Skeletal muscle tissue (tissue), 4 donors: ENCODE data around the gene LMO1. TPM values are rescaled to one million over a fixed set of nuclear protein-coding genes. Genes with fewer than 3 reads are reported as not detected.

Source experiments
- H3K27ac ChIP-seq: one replicate; pipeline ENCODE4 v1.7.0; 2013; ENCODE audit warnings: mild to moderate bottlenecking, low read depth, low read length, inconsistent platforms
- H3K27me3 ChIP-seq, 3 donors: one replicate each; pipeline ENCODE4 v1.7.0; 2013; ENCODE audit warnings: low read length in 3 of 3; ENCODE audit not compliant: control insufficient read depth in 3 of 3, insufficient read depth in 3 of 3
- H3K36me3 ChIP-seq, 3 donors: one replicate each; pipeline ENCODE4 v1.7.0; 2013; ENCODE audit warnings: low read length in 3 of 3; ENCODE audit not compliant: control insufficient read depth in 3 of 3, insufficient read depth in 3 of 3
- H3K4me1 ChIP-seq, 3 donors: one replicate each; pipeline ENCODE4 v1.7.0; 2013; ENCODE audit warnings: low read length in 3 of 3, mild to moderate bottlenecking in 3 of 3; ENCODE audit not compliant: control insufficient read depth in 3 of 3, insufficient read depth in 3 of 3
- H3K4me3 ChIP-seq, 3 donors: one replicate each; pipeline ENCODE4 v1.7.0; 2013; ENCODE audit warnings: low read length in 3 of 3
- H3K9ac ChIP-seq, 3 donors: one replicate each; pipeline ENCODE4 v1.7.0; 2013; ENCODE audit warnings: low read length in 3 of 3, mild to moderate bottlenecking in 3 of 3, moderate library complexity in 2 of 3, low read depth in 1 of 3
- H3K9me3 ChIP-seq, 3 donors: one replicate each; pipeline ENCODE4 v1.7.0; 2013; ENCODE audit warnings: low read length in 3 of 3; ENCODE audit not compliant: control insufficient read depth in 3 of 3
- total RNA-seq: library from RNA; depleted of rRNA; stranded (reverse); fragments of >200 nt; gene quantifications from one replicate; pipeline ENCODE4 v1.2.3, GENCODE V29; 2014
- donor health status: Osteomylitis.

LMO1 gene
- total RNA-seq, 1 donor from 2014 or later = not detected

DNA sequence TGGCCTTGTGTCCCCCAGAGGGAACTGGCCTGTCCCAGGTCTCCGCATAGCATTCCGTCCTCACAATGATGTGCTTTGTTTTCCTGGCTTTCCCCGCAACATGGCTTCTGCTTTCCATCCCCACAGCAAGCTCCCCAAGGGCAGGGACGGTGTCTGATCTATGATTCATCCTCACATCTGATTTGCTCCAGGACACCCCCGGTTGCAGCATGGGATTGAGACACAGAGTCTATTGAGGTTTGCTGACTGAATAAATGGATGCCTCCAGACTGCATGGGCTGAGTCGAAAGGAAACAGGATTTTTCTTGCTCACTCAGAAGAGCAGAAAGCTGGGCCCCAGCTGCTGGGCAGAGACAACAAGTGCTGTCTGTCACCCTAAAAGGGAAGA is 40.2 kb downstream of the LMO1 start:
- peaks cover 0 to under 1% (median 0%) of the 10 kb centered on the region in 3 donors for H3K27me3 ChIP-seq
- H3K4me1 ChIP-seq = peaks cover 3 to 6% (median 3%) of the 10 kb centered on the region in 3 donors
- peaks cover 0 to 2% (median 0%) of the 10 kb centered on the region in 3 donors for H3K36me3 ChIP-seq
- no peak overlapping the region for H3K27ac ChIP-seq
- H3K9ac ChIP-seq = no peak overlapping the region
- no peaks in the 10 kb centered on the region for H3K9me3 ChIP-seq
- H3K4me3 ChIP-seq = no peak overlapping the region

DNA sequence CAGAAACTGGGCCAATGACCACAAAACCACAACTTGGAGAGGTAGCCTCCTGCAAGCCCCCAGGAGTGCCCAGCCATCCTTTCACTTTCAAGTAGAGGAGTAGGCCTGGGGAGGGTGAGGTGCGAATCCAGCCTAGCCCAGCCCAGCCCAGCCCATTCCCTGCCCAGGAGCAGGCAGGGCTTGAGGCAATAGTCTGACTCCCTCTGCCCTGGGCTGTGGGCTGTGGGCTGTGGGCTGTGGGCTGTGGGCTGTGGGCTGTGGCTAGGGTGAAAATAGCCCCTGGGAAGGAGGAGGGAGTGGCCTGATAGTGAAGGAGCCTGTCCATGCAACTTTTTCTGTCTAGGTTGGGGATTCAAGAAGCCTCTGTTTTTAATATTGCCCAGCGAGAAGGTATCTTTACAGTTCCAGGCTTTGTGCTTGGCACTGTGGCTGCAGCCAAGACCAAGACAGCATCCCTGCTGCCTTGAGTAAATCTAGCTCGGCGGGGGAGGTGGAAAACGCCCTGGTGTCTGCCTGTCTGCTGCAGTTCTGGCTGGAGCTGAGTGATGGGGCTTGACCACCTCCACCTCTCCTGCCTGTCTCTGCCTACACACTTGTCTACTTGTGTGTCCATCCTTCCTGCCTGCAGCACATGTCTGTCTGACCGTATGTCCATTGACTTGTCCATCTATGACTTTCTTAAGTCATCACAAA is 40.7 kb downstream of the LMO1 start:
- Histone ChIP-seq H3K4me1 (peaks cover 3 to 6% (median 3%) of the 10 kb centered on the region in 3 donors), H3K4me3 (no peak overlapping the region), H3K36me3 (peaks cover 0 to 2% (median 0%) of the 10 kb centered on the region in 3 donors), H3K9me3 (no peaks in the 10 kb centered on the region), H3K9ac (no peak overlapping the region), H3K27me3 (peaks cover 0 to 3% (median 0%) of the 10 kb centered on the region in 3 donors), H3K27ac (no peak overlapping the region)

DNA sequence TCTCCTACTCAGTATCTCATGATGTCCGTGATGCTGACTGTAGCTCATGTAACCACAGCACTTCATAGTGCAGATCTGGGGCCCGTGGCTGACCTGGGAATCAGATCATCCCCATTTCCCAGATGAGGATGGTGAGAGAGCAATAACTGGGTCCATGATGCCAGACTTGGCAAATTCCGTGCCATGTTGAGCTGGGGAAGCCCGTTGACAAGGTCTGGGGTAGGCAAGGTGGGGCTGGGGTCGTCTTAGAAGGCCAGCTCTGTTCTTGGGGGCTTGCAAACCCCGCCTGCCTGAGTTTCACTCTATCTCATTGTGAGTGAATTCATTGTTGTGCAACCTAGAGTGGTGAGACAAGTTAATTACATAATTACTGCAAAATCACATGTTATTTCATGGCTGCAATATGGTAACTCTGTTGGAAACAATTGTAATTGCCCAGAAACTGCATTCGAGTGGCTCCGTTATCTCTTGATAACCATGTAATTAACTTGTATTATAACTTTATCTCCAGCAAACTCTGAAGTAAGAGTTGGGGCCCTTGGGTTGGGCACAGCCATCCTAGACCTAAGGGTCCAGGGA is 41.7 kb downstream of the LMO1 start:
- H3K9ac ChIP-seq = no peak overlapping the region
- no peak overlapping the region for H3K4me3 ChIP-seq
- no peak overlapping the region for H3K27ac ChIP-seq
- H3K9me3 ChIP-seq = no peaks in the 10 kb centered on the region
- H3K36me3 ChIP-seq = peaks cover 0 to 2% (median 0%) of the 10 kb centered on the region in 3 donors
- H3K27me3 ChIP-seq = peaks cover 0 to 3% (median 0%) of the 10 kb centered on the region in 3 donors
- peaks cover 3 to 6% (median 3%) of the 10 kb centered on the region in 3 donors for H3K4me1 ChIP-seq

DNA sequence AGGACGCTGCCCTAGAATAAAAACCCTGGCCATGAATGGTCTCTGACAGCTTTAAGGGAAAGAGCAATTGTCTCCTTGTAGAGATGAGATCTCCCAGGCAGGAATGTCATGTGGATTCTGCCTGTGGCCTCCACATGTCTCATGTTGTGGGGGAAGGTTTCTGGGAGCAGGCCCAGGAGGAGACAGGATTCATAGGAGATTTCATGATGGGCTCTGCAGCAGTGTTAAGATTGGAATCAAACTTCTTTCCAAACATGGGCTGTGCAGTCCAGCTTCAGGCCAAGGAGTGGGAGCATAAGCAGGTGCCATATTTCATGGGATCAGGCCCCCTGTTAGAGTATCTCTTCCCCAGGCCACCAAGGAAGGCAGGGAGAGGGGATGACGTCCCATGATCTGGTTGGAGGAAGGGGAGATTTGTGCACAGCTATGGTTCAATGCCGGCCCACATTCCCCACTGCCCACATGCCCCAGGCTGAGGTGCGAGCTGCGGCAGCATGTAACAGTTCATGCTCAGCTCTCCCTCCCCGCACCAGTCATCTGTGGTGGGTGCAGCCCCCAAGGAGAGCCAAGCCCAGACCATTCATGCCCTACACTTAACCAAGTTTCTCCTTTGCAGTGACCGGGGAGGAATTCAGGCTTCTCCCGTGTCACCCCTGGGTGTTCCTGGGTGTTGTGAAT is 42.5 kb downstream of the LMO1 start:
- H3K27me3 ChIP-seq = peaks cover 0 to 3% (median 0%) of the 10 kb centered on the region in 3 donors
- no peak overlapping the region for H3K27ac ChIP-seq
- H3K4me3 ChIP-seq = no peak overlapping the region
- H3K36me3 ChIP-seq = peaks cover 0 to 2% (median 0%) of the 10 kb centered on the region in 3 donors
- H3K9me3 ChIP-seq = no peaks in the 10 kb centered on the region
- no peak overlapping the region for H3K9ac ChIP-seq
- H3K4me1 ChIP-seq = peaks cover 3 to 6% (median 3%) of the 10 kb centered on the region in 3 donors

DNA sequence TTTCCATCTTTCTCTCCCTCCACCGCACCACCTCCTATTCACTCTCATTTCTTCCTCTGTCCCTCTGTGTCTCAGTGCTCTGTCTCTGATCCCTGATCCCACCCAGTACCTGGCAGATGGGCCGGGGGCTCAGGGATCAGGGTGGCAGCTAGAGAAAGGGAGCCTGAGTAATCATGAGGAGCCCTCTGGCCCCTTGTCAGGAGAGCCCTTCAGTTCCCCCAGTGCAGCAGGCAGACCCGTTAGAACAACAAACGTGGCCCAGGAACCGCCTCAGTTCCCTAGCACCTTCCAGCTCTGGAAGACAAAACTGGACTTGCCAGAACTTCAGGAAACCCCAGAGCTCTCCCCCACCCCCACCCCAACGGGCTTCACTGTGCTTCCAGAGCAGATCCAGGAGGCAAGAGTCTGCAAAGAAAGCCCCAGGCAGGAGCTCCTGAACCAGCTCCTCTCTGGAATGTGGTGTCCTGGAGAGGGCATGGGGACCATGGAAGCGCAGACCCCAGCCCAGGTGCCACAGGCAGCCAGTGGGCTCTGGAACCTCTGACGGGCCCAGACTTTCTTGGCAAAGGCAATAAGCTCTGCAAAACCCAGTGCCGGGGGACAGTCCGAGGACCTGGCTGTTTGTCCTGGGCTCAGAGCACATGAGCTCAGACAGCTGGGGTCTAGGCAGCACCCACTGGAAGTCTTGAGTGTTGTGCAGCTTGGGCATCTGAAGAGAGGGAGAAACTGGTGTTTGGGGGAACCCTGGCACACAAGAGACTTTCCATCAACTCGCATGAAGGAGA is 43.2 kb downstream of the LMO1 start:
- H3K9ac ChIP-seq = no peak overlapping the region
- peaks cover 0 to 8% (median 2%) of the 10 kb centered on the region in 3 donors for H3K27me3 ChIP-seq
- H3K4me1 ChIP-seq = peaks cover 0 to under 1% (median 0%) of the 10 kb centered on the region in 3 donors
- H3K36me3 ChIP-seq = peaks cover 0 to 2% (median 0%) of the 10 kb centered on the region in 3 donors
- no peak overlapping the region for H3K4me3 ChIP-seq
- H3K27ac ChIP-seq = no peak overlapping the region
- H3K9me3 ChIP-seq = no peaks in the 10 kb centered on the region

DNA sequence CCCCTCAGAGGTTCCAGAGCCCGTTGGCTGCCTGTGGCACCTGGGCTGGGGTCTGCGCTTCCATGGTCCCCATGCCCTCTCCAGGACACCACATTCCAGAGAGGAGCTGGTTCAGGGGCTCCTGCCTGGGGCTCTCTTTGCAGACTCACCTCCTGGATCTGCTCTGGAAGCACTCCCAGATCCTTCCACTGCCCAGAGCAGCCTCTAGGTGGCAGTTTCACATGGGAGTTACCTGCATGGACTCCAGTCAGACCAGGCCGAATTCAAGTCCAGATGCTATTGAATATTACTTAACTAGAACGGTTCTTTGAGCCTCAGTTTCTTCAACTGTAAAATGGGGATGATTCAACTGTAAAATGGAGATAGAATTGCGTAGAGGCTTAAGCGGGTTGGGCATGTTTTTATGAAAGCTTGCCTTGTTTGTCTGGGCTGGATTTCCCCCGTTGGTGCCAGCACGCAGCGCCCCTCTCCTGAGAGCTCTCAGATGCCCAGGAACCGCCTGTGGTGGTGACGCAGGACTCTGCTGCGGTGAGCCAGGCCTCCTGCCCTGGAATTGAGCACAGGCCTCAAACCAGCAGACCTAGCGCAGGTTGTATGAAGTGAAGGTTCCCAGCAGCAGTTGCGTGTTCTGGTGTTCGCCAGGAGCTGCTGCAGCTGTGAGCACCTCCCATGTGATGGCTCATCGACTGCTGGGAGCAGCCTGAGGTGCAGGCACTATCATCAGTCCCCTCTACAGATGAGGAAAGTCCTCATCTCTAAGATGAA is 44.2 kb downstream of the LMO1 start:
- peaks cover 0 to 2% (median 0%) of the 10 kb centered on the region in 3 donors for H3K36me3 ChIP-seq
- no peak overlapping the region for H3K4me3 ChIP-seq
- H3K9ac ChIP-seq = no peak overlapping the region
- peaks cover 0 to 13% (median 2%) of the 10 kb centered on the region in 3 donors for H3K27me3 ChIP-seq
- H3K9me3 ChIP-seq = no peaks in the 10 kb centered on the region
- H3K4me1 ChIP-seq = no peaks in the 10 kb centered on the region
- no peak overlapping the region for H3K27ac ChIP-seq

DNA sequence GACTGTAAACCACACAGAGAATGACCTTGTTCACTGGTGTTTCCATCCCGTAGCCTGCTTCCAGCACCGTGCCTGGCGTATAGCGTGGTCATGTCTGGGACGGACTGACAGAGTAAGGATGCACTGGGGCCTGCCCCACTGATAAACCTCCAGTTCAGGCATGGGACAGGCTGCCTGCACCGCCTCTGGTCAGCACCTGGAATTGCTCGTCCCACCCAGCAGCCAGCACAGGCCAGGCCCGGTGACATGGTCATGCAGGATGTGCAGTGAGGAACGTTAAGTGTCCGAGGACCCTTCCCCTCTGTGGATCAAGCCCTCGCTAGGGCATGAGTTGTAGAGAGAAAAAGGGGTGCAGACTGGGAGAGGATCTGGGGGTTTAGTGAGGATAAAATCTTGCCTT is 44.8 kb downstream of the LMO1 start:
- no peak overlapping the region for H3K27ac ChIP-seq
- peaks cover 0 to 2% (median 0%) of the 10 kb centered on the region in 3 donors for H3K36me3 ChIP-seq
- H3K9me3 ChIP-seq = no peaks in the 10 kb centered on the region
- no peak overlapping the region for H3K4me3 ChIP-seq
- peaks cover 0 to 13% (median 2%) of the 10 kb centered on the region in 3 donors for H3K27me3 ChIP-seq
- H3K4me1 ChIP-seq = no peaks in the 10 kb centered on the region
- no peak overlapping the region for H3K9ac ChIP-seq

DNA sequence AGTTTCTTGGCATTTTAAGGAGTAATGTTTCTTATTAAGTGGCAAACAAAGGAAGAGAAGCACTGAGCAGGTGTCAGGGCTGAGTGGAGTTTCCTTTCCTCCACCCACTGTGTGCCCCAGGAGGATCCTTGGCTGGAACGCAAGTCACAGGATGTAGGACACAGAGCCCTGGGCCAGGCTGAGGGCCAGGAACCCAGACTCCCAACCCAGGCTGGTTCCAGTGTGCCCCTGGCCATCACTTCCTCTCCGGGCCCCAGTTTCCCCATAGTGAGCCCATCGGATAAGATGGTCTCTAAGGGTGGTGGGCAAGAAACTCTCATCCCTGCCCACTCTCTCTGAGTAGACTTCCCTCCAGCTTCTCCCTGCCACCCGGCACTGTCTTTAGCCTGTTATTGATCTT is 45.3 kb downstream of the LMO1 start:
- Histone ChIP-seq H3K4me1 (no peaks in the 10 kb centered on the region), H3K36me3 (peaks cover 0 to 2% (median 0%) of the 10 kb centered on the region in 3 donors), H3K27me3 (peaks cover 0 to 13% (median 2%) of the 10 kb centered on the region in 3 donors), H3K9ac (no peak overlapping the region), H3K27ac (no peak overlapping the region), H3K4me3 (no peak overlapping the region), H3K9me3 (no peaks in the 10 kb centered on the region)

DNA sequence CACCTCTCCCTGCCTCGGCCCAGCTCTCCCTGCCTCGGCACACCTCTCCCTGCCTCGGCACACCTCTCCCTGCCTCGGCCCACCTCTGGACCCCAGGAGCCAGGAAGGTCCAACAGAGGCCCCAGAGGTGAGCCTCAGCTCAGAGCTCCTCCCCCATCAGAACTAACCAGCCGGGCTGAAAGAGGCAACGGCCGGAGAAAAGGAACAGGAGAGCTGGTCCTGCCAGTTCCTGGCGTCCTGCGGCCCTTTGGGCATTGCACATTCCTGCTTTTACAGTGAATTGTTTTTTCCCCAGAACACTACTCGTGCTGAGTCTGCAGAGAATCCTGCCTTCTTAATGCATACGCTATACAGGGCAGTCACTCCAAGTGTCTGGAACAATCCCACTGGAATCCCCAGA is 45.8 kb downstream of the LMO1 start:
- H3K36me3 ChIP-seq = peaks cover 0 to 2% (median 0%) of the 10 kb centered on the region in 3 donors
- no peak overlapping the region for H3K27ac ChIP-seq

More for the DNA sequence above, 45.8 kb downstream of the LMO1 start:
- Histone ChIP-seq H3K9me3 (no peaks in the 10 kb centered on the region), H3K27me3 (peaks cover 0 to 13% (median 2%) of the 10 kb centered on the region in 3 donors), H3K9ac (no peak overlapping the region), H3K4me1 (no peaks in the 10 kb centered on the region), H3K4me3 (no peak overlapping the region)
